HepG2 (cell line): ENCODE measurements around the gene TTC19.

Experiments used
- CBX5 ChIP-seq: sonication (generic); formaldehyde crosslinking; IDR thresholded peaks from 2 replicates; pipeline ENCODE4 v1.4.0; 2020; ENCODE audit warnings: missing genetic modification reagents, borderline replicate concordance
- KLF11 ChIP-seq: IDR thresholded peaks from 2 replicates; pipeline ENCODE4 v1.6.1; 2016; ENCODE audit warnings: missing compliant biosample characterization
- ZNF275 ChIP-seq: sonication (generic); formaldehyde crosslinking; IDR thresholded peaks from 2 replicates; pipeline ENCODE4 v1.8.0; 2022; ENCODE audit warnings: missing genetic modification reagents, mild to moderate bottlenecking, inconsistent platforms, borderline replicate concordance

GRCh38 chr17:16033729-16034349, 34.2 kb downstream of the TTC19 start:
- TF ChIP-seq KLF11 (CRISPR knock-in tag): no peak
- no peak for TF ChIP-seq ZNF275 (CRISPR knock-in tag)
- TF ChIP-seq CBX5 (CRISPR knock-in tag): no peak
